HG03354 (cell line): Measurements from ENCODE around the gene FAM124A.

Source experiments
- ATAC-seq: cut with Tn5 transposase; IDR thresholded peaks from one replicate; pipeline ENCODE4 v1.9.1; 2021; ENCODE audit warnings: mild to moderate bottlenecking; ENCODE audit not compliant: unreplicated experiment, poor library complexity, severe bottlenecking

The FAM124A gene

DNA sequence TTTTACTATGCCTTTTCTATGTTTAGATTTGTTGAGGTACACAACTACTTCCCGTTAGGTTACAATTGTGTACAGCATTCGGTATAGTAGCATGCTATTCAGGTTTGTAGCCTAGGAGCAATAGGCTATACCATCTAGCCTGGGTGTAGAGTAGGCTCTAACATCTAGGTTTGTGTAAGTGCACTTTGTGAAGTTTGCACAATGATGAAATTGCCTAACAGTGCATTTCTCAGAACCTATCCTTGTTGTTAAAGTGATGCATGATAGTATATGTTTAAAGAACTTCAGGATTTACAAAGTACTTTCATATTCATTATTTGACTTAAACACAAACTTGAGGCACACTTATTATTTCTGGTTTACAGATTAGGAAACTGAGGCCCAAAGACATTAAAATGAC is 105.8 kb downstream of the FAM124A start:
- no peak for ATAC-seq

DNA sequence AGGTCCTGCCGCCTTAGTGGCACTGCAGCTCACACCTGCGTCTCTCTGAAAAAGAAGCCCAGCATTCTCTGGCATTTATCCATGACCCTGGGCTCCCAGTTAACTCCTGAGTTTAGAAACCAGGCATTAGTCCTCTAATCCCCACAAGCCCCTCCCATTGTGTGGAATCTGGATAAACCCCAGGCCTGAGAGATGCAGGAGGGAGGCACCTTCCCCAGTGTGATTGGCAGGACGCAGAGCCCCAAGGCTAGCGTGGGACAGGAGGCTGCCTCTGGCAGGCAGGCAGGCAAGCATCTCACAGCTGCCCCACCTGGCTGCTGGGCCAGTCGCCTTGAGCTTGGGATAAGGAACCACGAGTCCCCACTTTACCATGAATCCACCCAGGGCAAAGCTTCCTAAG is 106.3 kb downstream of the FAM124A start:
- ATAC-seq, result no peak

DNA sequence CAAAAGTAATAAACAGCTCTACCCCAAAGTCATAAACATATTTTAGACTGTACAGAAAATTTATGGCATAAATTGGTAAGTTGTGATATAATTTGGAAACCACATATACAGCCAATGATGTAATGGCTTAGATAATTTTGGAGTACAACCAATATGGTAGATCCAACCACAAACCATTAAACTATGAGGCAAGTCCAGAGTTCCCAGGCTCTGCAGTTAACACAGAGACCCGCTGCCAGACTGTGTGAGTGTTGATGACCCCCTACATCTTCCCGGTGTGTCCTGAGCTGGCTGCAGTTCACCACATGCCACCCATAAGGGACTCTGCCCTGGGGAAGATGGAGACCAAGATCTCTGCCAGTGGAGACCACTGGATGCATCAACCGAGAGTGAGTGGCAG is 107.4 kb downstream of the FAM124A start:
- ATAC-seq, result no peak

DNA sequence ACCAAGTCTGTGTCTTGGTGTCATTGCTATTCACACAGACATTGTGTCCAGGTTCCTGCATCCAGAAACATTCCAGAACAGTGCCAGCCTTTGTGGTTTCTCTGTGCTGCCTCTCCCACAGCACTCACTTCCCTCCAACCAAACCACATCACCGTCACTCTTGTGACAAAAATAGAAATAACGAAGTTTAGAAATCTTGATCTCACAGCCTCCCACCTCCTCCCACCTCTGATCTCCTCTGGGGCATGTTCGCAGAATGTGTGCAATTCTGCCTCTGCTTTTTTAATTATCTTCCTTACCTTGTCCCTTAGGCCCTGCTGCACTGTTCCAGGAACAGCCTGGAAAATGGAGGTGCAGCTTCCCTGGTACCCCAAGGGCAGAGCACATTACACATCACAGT is 108.6 kb downstream of the FAM124A start:
- no peak for ATAC-seq

DNA sequence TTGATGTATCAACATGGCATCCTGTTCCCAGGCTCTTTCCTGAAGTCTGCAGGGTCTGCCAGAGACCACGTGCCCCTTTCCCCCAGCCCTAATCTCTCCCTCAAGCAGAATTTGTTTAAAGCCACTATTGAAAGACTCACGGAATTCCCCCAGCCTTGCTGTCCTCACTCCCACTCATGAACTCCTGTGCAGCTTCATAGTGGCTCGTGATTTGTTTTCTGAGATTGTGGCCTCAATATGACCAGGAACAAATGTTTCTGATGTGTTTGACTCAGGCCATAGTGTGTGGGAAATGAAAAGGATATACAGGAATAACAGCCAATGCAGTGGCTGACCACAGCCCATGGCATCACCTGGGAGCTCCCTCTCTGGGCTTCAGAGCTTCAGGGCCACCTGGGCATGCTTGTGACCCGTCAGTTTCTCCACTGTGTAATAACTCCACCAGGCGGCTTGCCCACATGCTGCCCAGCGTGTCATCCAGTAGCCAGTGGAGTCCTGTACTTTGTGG is 109.2 kb downstream of the FAM124A start:
- peak; percentile 54 for ATAC-seq

DNA sequence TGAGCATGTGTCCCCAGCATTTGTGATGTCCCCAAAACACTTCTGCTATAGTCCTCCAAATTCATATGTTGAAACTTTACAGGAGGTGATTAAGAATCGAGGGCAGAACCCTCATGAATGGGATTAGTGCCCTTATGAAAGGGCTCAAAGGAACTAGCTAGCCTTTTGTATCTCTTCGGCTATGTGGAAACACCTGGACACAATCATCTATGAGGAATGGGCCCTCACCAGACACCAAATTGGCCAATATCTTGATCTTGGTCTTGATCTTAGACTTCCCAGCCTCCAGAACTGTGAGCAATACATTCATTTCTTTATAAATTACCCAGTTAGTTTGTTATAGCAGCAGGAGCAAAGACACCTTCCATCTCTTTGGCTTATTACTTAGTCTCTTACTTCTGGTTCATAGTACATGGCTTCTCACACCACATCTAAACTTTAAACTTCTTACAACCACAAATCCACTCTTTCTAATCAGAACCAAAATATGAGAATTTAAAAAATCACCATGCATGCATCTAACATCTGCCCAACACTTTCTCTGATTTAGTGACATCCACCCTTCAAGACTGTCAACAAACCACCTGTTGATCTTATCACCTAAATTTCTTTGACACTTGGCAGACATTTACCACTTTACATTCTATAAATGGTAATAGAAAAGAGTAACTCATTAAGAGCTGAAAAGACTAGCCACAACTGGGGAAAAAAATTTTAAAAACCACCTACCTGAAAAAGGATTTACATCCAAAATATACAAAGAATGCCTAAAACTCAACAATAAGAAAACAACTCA is 110.6 kb downstream of the FAM124A start:
- ATAC-seq, result no peak

DNA sequence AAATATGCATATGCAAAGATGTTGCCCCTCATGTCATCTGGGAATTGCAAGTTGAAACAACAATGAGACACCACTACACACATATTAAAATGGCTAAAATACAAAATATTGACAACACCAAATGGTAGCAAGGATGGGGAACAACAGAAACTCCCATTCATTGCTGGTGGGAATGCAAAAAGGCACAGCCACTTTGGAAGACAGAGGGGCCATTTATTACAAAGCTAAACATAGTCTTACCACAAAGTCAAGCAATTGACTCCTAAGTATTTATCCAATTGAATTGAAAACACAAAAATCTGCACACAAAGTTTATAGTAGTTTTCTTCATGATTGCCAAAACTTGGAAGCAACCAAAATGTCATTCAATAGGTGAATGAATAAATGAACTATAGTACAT is 111.2 kb downstream of the FAM124A start:
- ATAC-seq, result no peak

DNA sequence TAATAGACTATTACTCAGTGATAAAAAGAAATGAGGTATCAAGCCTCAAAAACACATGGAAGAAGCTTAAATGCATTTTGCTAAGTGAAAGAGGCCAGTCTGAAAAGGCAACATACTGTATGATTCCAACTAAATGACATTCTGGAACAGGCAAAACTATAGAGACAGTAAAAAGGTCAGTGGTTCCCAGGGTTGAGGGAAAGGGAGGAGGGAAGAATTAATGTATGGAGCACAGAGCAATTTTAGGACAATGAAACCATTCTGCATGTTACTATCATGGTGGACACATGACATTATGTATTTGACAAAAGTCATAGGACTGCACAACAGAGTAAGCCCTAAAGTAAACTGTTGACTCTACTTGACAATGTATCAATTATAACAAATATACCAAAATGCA is 111.6 kb downstream of the FAM124A start:
- ATAC-seq, result no peak
